Measurements from ENCODE around the gene GABARAPL1.
A peak's percentile ranks its signal among the peaks of the same experiment; 100 is the strongest.
"Not testable (repeated sequence)": the region's sequence is repeated elsewhere in the genome, so short reads cannot be mapped to it uniquely, and the experiment has no call there.

The GABARAPL1 gene

DNA sequence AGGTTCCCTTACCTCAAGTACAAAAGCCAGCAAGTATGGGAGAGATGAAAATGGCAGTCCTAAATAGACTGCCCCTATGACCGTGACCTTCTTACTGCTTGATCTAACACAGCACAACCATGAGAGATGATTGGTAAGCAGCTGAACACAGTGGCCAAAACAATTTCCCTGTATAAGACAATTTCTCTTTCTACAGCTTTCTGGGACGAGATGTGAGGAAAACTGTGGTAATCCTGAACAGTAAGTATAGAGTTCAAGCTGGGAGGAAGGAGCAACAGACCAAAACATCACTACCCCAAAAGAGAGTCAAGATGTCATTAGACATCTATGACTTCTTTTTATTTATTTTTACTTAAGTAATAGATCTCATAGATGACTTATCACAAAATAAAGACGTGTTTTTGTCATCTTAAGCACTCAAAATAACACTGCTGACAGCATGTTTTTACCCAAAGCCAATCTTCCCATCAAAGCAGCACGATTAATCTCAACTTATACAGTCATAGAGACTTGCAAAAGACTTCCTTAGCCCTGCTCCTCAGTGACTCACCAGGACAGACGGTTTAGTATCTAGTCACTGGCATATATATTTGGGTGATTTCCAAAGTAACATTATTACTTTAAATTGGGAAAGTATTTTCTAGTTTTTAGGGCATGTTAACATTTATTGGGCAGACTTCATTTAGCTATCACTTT lies 30.2 kb upstream of the GABARAPL1 start:
- ChIA-PET CTCF (interaction anchor here (1.1 to 3.4 kb wide), 2 partner anchors 8 to 30 kb away, joined by 3 to 18 read pairs; no protein-coding TSS in a partner anchor), POLR2A (interaction anchor here (0.5 kb wide), 1 partner anchor 31 kb away, joined by 3 read pairs; no protein-coding TSS in a partner anchor)
- H3K4me3 ChIP-seq (ENCODE audit: low read depth, low read length): no peak overlapping the region
- peak; percentile 84 for DNase-seq (ENCODE audit: low read depth, low spot score)
- TF ChIP-seq, protein P1, sequence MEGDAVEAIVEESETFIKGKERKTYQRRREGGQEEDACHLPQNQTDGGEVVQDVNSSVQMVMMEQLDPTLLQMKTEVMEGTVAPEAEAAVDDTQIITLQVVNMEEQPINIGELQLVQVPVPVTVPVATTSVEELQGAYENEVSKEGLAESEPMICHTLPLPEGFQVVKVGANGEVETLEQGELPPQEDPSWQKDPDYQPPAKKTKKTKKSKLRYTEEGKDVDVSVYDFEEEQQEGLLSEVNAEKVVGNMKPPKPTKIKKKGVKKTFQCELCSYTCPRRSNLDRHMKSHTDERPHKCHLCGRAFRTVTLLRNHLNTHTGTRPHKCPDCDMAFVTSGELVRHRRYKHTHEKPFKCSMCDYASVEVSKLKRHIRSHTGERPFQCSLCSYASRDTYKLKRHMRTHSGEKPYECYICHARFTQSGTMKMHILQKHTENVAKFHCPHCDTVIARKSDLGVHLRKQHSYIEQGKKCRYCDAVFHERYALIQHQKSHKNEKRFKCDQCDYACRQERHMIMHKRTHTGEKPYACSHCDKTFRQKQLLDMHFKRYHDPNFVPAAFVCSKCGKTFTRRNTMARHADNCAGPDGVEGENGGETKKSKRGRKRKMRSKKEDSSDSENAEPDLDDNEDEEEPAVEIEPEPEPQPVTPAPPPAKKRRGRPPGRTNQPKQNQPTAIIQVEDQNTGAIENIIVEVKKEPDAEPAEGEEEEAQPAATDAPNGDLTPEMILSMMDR (IDR thresholded peaks at IDR 0.05; ENCODE audit: insufficient read depth, low read length, missing control alignments): no peak

DNA sequence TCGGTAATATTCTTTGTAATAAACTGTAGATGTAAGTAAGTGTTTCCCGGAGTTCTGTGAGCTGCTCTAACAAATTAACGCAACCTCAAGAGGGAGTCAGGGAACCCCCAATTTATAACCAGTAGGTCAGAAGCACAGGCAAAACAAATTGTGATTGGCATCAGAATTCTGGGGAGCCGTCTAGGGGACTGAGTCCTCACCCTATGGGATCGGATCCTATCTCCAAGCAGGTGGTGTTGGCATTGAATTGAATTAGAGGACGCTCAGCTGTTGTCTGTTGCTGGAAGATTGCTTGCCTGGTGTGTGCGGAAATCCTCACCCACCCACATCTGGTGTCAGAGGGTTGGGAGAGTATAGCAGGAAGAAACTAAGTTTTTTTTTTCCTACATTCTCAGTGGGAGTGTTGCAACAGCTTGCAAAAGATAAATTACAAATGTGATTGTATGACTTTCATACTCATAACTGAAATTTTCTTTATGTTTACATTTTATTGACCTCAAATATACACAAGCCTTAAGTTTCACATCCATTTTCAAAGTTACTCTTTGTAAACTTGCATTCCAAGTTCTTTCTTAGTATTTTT lies 28.3 kb upstream of the GABARAPL1 start:
- CTCF ChIA-PET: interaction anchor here (1.0 to 3.4 kb wide), 2 partner anchors 13 to 32 kb away, joined by 3 to 18 read pairs; partner anchors contain the start of gene OLR1
- peak; percentile 78 for DNase-seq (ENCODE audit: low read depth, low spot score)
- TF ChIP-seq, protein P1 (IDR thresholded peaks at IDR 0.05; ENCODE audit: insufficient read depth, low read length, missing control alignments): no peak
- POLR2A ChIA-PET: interaction anchor here (1.1 kb wide), 1 partner anchor 13 kb away, joined by 4 read pairs; the partner anchor contains the start of gene OLR1
- H3K4me3 ChIP-seq (ENCODE audit: low read depth, low read length): no peak overlapping the region

DNA sequence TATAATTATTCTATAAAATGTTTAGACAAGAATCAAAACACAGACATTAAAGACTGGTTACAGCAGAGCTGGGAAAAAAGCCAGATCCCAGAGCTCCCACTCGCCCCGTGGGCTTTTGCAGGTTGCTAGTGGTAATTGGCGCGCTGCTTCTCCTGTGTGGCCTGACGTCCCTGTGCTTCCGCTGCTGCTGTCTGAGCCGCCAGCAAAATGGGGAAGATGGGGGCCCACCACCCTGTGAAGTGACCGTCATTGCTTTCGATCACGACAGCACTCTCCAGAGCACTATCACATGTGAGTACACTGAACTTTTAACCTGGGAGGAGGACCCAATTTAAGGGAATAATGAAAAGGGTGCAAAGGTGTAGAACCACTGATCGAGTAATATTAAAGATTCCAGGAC lies 26.4 kb upstream of the GABARAPL1 start:
- TF ChIP-seq, protein P1 (IDR thresholded peaks at IDR 0.05; ENCODE audit: insufficient read depth, low read length, missing control alignments): no peak
- POLR2A ChIA-PET: no interaction called here
- CTCF ChIA-PET: no interaction called here
- H3K4me3 ChIP-seq (ENCODE audit: low read depth, low read length): no peak overlapping the region
- DNase-seq (ENCODE audit: low read depth, low spot score): no peak

DNA sequence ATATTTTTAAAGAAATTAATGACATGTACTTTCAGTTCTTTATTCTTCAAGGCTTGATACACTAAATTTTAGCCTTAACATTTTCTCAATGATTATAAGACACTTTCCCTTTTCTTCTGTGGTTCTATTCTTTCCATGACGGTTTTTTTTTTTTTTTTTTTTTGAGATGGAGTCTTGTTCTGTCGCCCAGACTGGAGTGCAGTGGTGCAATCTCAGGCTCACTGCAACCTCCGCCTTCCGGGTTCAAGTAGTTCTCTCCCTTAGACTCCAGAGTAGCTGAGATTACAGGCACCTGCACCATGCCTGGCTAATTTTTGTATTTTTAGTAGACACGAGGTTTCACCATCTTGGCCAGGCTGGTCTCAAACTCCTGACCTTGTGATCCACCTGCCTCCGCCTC lies 25.7 kb upstream of the GABARAPL1 start:
- H3K4me3 ChIP-seq (ENCODE audit: low read depth, low read length); DNase-seq (ENCODE audit: low read depth, low spot score); POLR2A ChIA-PET: not testable (repeated sequence)
- CTCF ChIA-PET: interaction anchor here (1.5 kb wide), 2 partner anchors 27 to 34 kb away, joined by 5 to 15 read pairs; no protein-coding TSS in a partner anchor

DNA sequence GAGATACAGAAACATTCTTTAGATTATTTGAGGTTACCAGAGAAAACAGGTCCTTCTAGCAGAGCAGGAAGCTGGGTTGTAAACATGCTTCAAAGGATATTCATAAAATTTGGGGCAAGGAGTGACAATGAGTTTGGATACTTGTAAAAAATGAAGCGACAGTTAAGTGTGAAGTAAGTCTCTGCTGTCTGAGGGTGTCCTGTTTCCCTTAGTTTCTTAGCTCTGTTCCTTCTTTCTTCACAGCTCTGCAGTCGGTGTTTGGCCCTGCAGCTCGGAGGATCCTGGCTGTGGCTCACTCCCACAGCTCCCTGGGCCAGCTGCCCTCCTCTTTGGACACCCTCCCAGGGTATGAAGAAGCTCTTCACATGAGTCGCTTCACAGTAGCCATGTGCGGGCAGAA lies 23.0 kb upstream of the GABARAPL1 start:
- DNase-seq (ENCODE audit: low read depth, low spot score): no peak
- POLR2A ChIA-PET: interaction anchor here (0.6 kb wide), 1 partner anchor 151 kb away, joined by 3 read pairs; no protein-coding TSS in a partner anchor
- TF ChIP-seq, protein P1 (IDR thresholded peaks at IDR 0.05; ENCODE audit: insufficient read depth, low read length, missing control alignments): no peak
- no peak overlapping the region for H3K4me3 ChIP-seq (ENCODE audit: low read depth, low read length)
- CTCF ChIA-PET: interaction anchor here (0.8 to 3.5 kb wide), 9 partner anchors 15 to 179 kb away, joined by 3 to 59 read pairs (median 6); partner anchors contain the start of genes CLEC12B, CLEC9A and OLR1

DNA sequence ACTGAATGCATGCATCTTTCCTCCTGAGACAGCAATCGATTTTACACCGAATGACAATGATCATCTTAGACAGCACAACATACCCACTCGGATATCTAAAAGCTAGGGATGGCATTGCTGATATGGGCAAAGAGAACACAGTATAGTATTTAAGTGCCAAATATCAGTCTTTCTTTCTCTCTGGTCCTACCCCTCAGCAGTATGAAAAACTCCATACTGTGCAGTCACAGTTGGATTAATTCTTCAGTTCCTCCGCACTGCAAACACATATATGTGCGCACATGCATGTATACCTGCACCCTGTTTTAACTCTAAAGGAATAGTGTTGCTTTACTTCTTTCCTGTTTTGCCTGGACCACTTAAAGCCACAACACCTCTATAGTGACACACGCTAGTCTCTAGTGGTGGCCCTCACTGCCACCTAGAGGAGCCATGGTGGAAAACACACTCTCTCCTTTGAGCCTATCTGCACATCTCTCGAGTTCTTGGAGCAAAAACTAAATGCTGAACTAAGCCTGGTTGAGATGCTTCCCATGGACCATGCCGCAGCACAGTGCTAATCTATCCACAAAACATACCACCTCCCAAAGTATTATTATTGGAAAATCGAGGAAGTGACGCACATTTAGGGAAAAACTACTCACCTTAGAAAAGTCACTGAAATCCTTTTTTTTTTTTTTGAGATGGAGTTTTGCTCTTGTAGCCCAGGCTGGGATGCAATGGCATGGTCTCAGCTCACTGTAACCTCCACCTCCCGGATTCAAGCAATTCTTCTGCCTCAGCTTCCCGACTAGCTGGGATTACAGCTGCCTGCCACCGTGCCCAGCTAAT lies 21.9 kb upstream of the GABARAPL1 start:
- TF ChIP-seq, protein P1 (IDR thresholded peaks at IDR 0.05; ENCODE audit: insufficient read depth, low read length, missing control alignments): peak; percentile 86
- ChIA-PET POLR2A (no interaction called here), CTCF (interaction anchor here (0.6 to 3.5 kb wide), 11 partner anchors 8 to 66 kb away, joined by 3 to 59 read pairs (median 5); partner anchors contain the start of gene OLR1)
- DNase-seq (ENCODE audit: low read depth, low spot score): no peak
- H3K4me3 ChIP-seq (ENCODE audit: low read depth, low read length): no peak overlapping the region
